Activated T-cell treated with anti-CD3 and anti-CD28 coated beads, Interleukin-2, amount 50 U/mL, for 1 hour (primary cell): ENCODE results near the gene LLGL2.

Experiments used
- DNase-seq: peaks from one replicate; pipeline ENCODE4 v3.0.0-alpha.2; 2020

Gene LLGL2

DNA sequence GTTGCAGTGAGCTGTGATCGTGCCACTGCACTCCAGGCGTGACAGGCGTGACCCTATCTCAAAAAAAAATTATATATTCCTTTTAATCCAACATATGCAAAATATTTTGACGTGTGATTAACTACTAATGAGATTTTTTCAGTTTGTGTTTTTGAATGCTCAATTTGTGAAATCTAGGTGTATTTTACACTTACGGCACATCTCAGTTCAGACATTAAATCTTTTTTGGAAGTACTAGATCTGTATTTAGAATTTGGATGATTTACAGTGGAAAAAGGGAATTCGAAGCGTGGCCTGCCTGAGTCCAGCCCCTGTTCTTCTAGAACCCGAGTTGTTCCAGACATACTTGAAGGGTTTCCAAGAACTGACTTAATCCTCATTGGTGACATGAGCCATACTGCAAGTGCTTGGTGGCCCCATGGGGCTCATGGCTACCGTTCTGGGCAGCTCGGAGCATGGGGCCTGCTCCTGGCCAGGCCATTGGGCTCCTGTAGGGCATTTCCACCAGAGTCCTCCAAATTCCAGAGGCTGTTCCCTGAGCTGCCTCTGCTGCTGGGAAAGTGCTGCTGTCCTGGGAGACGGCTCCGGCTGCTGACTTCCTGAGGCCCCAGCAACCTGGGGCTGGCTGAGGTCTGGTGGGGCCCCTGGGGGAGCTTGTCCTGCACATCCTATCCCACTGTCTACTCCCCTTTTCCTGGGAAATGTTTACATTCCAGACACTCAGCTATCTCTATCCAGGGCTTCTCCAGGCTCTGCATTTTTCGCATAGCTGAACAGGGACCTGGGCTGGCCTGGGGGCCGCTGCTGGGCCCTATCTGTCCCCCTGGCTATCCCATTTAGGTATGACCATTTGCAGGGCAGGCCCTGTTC, 27.2 kb downstream of the LLGL2 start:
- no peak for DNase-seq

DNA sequence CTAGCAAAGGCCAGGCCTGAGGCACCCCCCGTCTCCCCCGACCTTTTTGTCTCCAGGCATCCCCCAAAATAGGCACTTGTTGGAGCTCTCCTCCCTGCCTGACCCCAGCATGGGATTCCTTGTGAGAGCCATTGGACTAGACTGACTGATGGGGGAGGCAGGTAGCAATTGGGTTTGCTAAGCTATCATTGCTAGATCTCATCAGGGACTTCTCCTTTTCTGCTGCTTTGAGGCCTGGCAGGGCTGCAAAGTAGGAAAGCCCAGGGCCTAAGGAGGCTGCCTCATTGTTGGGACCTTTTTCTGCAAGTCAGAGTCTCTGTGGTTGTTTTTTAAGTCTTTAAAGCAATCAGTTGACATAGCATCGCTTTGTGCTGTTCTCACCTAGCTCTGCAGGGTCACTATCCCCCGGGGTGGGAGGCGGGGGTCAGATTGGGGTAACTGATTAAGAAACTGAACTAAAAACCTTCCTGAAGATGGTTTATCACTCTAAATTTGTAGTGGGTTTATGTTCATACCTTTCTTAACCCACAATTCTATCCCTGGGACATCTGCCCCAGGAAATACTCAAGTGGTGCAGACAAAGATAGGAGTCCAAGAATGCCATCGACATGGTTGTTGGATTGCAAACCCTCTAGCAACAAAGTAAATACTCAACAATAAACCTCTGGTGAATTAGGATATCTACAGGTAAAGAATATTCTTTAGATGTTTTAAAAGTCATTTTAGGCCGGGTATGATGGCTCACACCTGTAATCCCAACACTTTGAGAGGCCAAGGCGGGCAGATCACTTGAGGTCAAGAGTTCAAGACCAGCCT, 28.0 kb downstream of the LLGL2 start:
- DNase-seq, result no peak

DNA sequence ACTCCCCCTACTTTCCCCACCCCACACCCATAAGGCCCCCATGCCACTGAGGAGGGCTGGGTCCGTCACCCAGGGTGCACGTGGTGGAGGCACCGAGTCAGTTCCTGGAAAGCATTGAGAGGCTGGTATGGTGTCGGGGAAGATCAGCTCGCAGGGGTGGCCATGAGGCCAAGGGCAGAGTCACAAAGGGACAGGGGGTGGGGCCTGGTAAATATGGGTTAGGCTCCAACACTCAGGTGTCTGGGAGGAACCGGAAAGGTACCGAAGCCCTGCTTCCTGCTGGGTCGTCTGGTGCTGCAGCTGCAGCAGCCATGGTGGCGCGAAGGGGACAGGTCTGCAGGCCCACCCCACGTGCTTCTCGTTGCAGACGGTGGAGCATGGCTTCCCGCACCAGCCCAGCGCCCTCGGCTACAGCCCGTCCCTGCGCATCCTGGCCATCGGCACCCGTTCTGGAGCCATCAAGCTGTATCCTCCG, 30.2 kb downstream of the LLGL2 start:
- DNase-seq, result no peak

DNA sequence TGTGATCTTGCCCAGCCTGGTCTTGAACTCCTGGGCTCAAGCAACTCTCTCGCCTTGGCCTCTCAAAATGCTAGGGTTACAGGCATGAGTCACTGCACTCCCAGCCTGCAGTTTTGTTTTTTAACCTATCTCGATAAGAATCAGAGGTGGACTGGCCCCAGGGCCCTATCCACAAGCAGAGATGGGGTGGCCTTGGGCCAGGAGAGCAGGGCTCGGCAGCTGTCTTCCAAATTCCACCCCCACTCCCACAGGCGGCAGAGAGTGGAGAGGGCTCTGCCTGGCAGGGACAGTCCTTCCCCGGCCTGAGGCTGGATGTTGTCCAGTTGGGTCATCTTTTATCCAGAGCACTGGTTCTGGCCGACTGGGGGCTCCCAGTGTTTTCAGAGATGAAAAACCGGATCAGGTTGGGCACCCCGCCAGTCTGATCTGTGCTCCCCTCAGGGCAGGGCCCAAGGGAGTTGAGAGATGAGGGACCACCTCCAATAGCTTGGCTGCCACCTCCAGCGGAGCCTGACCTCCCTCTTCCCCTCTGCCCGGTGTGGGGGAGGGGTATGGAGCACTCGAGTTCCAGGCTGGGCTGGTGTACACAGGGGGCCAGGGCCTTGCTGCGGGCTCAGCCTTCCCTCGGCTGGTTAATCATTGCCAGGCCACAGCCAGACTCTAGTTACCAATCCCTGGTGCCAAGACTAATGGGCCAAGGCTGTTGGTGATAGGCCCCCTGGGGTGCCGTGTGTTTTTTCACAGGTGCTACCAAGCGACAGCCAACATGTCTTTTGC, 31.8 kb downstream of the LLGL2 start:
- DNase-seq, result no peak

DNA sequence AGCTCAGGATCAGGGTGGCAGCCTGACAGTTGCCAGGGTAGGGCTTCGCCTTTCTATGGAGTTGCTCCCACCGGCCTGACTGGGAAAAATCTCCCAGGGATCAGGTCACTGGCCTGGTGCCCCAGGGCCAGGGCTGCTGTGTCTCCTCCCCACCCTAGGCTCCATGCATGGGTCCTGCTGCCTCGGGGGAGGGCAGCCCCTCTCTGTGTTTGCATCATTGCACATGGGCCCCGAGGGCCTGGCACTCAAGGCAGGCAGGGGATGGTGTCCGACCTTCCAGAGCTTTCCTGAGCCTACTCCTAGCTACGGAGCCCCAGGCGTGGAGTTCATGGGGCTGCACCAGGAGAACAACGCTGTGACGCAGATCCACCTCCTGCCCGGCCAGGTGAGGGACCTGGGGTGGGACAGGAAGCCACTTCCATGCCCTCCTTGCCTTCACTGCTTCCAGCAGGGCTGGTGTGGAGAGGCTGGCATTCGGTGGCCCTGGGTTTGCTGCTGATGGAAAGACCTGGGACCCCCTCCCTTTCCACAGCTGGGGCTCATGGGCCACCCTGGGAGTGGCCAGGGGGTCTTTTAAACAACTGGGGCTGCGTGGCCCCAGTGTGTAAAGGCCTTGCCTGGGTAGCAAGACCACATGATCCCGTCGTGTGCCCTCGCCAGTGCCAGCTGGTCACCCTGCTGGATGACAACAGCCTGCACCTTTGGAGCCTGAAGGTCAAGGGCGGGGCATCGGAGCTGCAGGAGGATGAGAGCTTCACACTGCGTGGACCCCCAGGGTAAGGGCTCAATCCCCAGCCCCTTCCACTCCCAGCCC, 32.6 kb downstream of the LLGL2 start:
- no peak for DNase-seq

DNA sequence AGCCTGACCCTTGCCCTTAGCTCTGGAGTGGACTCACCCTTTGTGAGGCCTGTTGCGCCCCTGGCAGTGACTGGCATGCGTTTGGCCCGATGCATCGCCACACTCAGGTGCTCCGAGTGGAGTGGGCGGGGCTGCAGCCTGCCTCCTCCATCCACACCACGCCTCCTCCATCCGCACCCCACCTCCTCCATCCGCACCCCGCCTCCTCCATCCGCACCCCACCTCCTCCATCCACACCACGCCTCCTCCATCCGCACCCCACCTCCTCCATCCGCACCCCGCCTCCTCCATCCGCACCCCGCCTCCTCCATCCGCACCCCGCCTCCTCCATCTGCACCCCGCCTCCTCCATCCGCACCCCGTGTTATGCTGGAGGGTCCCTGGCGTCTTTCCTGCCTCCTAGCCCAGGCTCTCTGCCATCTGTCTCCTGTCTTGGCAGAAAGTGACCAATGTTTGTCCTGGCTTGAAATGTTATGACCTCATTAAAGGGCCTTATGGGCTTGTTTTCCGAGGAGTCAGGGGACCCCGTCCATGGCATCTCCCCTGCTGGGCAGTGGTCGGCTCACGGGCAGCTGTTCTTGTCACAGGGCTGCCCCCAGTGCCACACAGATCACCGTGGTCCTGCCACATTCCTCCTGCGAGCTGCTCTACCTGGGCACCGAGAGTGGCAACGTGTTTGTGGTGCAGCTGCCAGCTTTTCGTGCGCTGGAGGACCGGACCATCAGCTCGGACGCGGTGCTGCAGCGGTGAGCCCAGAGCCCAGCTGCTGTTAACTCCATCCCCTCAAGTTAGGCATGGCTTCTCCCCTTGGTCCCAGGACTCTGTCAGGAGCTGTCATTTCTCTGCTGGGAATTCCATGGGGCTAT, 33.4 kb downstream of the LLGL2 start:
- no peak for DNase-seq

DNA sequence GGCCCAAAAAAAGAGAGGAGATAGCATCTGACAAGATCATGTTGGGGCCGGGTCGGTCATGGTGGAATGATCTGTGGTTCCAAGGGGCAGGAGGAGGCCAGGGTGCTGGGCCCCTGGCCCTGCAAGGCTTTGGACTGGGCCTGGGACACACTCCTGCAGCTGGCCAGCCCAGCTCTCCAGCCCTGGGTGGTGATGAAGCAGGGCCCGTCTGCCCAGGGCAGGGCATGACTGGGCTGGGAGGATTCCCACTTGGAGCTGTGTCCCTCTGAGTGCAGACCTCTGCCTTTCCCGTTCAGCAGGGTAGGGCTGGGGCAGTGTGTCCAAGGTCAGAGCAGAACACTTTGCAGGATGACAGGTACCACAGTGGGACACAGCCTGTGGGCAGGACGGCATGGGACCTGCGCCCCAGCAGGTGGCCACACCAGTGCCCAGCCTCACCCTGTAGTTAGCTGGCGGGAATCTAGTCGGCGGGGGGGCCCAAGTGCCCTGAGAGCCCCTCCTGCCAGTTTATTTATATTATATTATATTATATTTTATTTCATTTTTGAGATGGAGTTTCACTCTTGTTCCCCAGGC, 34.5 kb downstream of the LLGL2 start:
- DNase-seq, result no peak

DNA sequence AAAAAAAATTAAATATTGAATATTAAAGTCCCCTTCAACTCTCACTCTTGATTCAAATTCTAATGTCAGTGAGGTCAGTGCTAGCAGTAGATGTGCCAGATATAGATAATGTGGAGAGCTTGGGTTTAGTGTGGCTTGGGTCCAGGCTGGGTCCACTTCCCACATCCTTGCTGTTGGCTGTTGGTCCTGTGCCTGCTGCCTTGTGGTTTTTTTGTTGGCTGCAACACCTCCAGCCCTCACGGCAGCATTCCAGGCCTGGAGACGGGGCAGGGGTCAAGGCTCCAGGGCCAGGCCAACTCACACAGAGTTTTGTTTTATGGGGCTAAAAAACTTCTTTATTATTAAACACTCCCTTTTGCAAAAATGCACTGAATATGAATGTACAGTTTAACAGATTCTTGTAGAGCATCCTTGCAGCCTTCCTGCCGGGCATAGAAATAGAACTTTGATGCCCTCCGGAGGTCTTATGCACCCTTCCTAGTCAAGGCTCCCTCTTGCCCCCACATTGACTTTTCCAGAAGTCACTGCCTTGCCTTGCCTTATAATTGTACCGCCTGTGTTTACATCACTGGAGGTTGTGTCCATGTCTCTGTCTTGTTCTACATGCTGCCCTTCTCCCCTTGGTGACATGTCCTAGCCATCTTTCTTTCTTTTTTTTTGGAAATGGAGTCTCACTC, 36.6 kb downstream of the LLGL2 start:
- DNase-seq, result no peak

DNA sequence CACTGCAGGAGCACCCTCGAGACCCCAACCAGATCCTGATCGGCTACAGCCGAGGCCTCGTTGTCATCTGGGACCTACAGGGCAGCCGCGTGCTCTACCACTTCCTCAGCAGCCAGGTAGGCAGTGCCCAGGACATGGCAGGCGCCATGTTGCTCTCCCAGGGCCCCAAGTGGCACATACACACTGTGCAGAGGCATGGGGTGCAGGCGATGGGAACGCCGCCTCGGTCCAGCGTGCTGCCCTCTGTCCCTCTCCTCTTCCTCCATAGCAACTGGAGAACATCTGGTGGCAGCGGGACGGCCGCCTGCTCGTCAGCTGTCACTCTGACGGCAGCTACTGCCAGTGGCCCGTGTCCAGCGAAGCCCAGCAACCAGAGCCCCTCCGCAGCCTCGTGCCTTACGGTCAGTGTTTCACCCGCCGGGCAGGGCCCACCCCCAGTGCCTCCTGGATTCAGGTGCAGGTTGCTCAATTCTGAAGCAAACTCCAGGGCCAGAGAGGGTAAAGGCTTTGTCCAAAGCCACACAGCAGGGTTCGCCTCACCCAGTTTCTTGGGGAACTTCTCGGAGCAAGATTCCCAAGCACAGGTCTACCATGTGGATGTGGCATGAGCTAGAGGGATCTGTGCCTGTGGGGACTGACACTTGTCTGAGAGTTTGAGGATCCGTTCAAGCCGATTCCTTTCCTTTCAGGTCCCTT, 37.7 kb downstream of the LLGL2 start:
- no peak for DNase-seq

DNA sequence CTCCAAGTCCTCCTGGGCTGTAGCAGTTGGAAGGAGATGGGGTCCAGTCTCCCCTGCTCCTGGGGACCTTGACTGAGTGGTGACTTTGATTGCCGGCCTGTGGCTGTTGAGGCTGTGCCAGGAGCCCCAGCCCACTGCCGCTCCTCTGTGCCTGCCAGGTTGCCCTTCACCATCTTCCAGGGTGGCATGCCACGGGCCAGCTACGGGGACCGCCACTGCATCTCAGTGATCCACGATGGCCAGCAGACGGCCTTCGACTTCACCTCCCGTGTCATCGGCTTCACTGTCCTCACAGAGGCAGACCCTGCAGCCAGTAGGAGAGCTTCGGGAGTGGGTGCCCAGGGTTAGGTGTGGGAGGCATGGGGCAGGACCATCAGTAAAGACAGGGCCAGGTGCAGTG, 38.7 kb downstream of the LLGL2 start:
- DNase-seq, result no peak

DNA sequence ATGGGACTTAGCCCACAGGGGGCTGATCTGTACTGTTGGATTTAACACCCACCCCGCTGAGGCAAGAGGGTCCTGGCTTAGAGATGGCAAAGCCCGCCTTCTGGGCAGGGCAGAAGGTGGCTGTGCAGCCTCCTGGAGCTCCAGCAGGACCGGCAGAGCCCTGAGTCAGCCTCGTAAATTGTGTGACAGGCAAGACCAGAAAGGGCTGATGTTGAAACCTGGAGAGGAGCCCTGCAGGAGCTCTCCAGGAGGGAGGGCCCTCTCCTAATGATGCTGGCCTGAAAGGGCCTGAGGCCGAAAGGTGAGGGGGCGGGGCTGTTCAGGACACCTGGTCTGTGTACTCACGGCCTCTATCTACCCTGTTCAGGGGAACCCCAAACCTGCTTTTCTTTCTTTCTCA, 39.6 kb downstream of the LLGL2 start:
- no peak for DNase-seq

DNA sequence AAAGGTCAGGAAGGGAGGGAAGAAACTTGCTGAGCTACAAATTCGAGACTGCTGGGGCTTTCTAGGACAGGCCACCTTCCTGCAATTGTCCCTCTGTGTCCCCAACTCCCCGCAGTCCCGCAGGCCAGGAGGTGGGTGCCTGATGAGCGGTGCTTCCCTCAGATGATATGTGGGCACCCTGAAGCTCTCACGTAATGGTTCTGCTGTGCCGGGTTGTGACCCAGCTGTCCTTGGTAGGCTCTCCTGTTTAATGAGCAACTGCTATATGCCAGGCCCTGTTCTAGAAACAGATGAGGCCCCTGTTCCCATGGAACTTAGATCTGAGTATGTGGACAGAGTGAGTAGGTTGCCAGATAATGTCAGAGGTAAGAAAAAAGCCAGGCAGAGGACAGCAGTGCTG, 40.1 kb downstream of the LLGL2 start:
- no peak for DNase-seq

DNA sequence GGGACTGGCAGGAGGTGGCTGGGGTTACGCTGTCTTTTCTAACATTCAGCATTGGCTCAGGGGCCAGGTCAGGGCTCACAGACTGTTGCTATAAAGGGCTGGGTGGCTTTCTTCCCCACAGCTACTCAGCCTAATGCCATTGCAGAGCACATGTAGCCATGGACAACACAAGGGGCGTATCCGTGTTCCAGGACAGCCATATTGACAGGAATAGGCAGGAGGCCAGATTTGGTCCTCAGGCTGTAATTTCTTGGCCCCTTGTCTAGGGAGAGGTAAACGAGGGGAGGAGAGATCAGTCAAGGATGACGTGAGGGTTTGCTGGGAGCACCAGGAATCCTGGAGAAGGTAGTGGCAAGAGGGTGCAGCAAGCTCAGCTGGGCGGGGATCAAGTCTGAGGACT, 40.9 kb downstream of the LLGL2 start:
- no peak for DNase-seq

DNA sequence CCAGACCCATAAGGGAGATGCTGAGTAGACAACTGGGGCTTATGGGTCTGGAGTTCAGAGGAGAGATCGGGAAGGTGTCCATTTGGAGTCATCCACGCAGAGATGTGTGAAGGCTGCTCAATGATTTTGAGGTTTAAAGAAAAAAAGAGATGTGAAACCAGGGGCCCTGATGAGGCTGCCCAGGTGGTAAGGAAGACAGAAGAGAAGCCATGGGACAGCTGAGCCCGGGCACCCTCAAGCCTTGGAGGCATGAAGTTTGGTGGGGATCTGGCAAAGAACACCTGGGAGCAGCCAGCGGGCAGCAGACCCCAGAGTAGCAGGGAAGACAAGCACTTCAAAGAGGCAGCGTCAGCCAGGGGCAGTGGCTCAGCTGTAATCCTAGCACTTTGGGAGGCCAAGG, 41.3 kb downstream of the LLGL2 start:
- no peak for DNase-seq

DNA sequence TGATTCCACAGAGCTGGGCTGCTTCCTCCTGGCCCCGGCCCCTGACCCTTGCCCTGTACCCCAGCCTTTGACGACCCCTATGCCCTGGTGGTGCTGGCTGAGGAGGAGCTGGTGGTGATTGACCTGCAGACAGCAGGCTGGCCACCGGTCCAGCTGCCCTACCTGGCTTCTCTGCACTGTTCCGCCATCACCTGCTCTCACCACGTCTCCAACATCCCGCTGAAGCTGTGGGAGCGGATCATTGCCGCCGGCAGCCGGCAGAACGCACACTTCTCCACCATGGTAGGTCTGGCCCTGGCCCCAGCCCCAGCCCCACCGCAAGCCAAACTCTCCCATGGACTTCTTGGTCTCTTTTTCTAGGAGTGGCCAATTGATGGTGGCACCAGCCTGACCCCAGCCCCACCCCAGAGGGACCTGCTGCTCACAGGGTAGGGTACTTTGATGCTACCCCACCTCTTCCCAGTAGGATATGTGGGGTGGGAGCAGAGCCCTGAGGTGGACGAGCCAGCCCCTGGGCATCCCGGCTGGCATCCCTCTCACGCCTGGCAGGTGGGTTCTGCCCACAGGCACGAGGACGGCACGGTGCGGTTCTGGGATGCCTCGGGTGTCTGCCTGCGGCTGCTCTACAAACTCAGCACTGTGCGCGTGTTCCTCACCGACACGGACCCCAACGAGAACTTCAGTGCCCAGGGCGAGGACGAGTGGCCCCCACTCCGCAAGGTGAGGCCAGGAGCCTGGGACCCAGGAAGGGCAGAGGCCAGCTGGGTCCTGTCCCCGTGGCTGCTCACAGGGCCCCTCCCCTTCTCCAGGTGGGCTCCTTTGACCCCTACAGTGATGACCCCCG, 43.1 kb downstream of the LLGL2 start:
- DNase-seq, result no peak

DNA sequence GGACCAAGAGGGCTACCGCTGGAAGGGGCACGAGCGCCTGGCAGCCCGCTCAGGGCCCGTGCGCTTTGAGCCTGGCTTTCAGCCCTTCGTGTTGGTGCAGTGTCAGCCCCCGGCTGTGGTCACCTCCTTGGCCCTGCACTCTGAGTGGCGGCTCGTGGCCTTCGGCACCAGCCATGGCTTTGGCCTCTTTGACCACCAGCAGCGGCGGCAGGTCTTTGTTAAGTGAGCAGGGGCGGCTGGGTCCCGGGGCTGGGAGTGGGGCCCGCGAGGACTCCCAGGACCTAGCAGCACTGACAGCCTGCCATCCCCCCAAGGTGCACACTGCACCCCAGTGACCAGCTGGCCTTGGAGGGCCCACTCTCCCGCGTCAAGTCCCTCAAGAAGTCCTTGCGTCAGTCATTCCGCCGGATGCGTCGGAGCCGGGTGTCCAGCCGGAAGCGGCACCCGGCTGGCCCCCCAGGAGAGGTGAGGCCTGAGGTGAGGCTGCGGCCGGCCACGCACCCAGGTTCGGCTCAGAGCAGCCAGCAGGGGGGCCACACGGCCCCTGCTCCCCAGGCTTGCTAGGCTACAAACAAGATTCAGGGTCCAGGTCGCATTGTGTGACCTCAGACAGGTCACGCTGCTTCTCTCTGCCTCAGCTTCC, 44.7 kb downstream of the LLGL2 start:
- DNase-seq, result no peak

DNA sequence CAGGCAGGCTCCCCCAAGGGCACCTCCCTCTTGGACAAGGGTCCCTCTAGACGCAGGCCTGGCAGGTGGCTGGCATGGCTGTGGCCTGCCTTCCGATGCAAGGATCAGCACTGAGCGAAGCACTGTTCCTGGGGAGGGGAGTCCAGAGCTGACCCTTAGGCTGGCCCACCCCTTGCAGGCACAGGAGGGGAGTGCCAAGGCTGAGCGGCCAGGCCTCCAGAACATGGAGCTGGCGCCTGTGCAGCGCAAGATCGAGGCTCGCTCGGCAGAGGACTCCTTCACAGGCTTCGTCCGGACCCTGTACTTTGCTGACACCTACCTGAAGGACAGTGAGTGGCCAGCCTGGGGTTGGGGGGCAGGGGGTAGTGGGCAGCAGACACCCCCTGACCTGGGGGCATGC, 45.3 kb downstream of the LLGL2 start:
- DNase-seq, result no peak

DNA sequence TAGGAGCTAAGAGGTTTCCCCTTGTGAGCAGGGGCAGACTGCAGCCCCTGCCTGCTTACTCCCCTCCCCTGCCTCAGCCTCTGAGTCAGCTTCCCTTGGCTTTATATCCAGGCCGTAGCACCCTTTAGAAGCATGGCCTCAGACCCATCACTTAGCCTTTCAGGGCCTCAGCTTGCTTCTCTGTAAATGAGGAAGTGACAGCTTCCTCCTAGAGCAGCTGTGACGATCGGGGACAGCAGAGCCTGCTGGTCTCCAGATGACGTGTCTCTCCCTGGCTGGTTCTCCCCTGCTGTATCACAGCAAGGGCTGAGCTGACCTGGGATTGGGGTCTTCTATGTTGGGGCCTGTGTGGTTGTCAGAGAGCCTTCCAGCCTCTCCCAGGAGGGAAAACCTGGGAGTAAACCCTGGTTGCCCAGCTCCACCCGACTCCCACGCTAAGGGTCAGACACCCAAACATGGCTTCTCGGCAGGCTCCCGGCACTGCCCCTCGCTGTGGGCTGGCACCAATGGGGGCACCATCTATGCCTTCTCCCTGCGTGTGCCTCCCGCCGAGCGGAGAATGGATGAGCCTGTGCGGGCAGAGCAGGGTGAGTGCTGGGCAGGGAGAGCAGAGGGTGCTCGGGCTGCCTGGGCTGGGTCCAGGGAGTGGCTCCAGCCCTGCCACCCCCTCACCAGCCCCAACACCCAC, 45.8 kb downstream of the LLGL2 start:
- DNase-seq, result no peak
